ENCODE results near the gene KIRREL1.
"Not testable (repeated sequence)": the region's sequence is repeated elsewhere in the genome, so short reads cannot be mapped to it uniquely, and the experiment has no call there.

Gene KIRREL1

DNA sequence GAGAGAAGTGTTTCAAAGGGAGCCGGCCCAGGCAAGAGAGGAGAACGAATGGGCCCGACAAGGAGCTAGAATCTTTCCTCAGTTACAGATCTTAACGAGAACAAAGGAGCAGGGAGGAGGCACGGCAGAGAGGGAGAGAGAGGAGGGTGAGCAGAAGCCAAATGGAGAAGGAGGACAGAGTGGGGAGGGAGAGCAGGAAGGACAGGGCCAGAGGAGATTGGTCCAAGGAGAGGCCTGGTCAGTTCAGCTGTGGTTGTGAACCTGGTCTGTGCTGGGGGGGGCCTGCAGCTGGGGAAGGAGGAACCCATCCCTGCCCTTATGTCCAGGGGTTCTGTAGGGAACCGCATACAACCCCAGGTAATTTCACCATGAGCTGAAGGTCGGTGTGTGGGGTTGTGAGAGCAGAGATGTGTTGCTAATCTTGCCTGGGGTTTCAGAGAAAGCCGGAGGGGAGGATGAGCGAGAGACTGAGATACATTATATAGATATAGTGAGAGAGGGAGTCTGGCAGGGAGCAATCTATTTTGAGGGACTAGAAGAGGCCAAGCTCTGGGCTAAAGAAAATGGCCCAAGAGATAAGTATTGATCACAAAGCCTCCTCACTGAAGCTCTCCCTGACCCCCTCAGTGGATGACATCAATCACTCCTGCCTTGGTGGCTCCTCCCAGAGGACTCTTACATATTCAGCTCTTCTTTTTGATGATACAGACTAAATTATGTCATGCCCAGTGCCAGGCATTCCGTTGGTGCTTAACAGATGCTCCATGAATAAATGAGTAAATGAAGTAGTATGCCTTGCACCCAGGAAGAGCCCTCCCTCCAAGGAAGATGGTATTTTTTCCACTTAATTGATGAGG is 123.1 kb downstream of the KIRREL1 start:
- in situ Hi-C loops (cut with MboI; ENCODE audit: low pct_unique_long_range_greater_than_20kb, low sequenced_read_pairs) = loop anchor here (25.0 kb wide), 1 partner anchor 529 kb away; the partner anchor contains the start of gene FCRL4
- no peak for DNase-seq

DNA sequence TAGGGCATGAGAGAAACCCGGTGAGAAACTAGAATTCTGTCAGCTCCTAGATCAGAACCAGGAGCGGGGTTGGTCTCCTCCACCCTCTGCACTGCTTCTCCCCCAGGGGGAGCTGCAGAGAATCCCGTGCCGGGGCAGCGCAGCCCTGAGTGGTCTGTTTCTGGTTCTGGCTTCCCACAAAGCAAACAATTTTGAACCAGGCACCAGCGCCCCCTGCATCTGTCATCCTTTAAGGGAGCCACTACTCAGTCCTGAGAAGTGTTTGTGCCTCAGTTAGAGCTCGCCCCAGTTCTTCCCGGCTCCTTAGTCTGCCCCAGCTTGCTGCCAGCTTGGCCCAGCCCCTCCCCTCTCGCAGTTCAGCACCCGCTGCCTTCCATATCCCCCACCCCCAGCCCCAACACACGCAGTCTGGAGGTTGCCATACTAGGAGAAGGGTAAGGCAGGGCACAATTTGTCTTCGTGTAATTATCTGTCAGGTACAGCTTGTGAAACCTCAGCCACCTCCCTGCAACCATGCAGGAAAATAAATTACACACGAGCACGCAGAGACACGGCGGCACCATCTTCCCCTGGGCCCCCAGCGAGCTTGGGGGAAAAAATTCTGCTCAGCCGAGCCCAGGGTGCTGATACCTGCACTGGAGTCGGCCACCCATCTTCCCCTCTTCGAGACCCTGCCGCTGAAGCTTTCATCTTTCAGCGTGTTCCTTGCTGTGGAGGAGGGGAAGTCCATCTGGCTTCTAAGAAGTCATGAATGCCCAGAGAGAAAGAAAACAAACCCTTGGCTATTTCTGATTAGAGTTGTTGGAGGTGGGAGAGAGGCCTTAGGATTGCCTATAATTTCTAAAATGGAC is 124.6 kb downstream of the KIRREL1 start:
- in situ Hi-C loops (cut with MboI; ENCODE audit: low pct_unique_long_range_greater_than_20kb, low sequenced_read_pairs) = loop anchor here (25.0 kb wide), 1 partner anchor 531 kb away; the partner anchor contains the start of gene FCRL4
- peak; percentile 69 for DNase-seq

DNA sequence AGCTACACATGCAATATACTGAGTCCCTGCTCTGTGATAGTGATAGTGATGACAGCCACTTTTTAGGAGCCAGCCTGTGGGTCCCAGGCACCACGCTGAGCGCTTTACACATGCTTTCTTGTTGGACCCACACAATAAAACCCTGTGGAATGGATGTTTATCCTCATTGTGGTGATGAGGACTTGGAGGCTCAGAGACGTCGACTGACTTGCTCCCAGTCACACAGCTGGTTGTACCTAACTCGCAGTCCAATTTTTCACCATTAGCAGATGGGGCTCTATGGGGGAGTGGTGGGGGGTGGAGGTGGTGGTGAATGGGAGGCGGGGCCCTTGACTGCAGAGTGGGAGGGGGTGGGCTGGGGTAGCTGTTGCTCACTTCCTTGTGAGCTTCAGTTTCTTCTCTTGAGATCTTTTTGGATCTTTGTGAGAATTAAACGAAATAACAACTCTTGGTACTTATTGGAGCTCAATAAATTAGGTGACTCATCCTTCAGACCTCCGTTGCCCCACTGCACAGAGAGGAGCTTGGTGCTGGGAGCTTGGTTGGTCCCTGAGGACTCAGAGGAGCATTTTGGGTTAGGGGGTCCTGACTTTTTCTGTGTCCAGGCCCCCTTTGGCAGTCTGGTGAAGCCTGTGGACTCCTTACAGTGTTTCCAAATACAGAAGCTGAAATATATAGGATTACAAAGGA is 125.4 kb downstream of the KIRREL1 start:
- in situ Hi-C loops (cut with MboI; ENCODE audit: low pct_unique_long_range_greater_than_20kb, low sequenced_read_pairs) = loop anchor here (25.0 kb wide), 1 partner anchor 532 kb away; the partner anchor contains the start of gene FCRL4
- no peak for DNase-seq

DNA sequence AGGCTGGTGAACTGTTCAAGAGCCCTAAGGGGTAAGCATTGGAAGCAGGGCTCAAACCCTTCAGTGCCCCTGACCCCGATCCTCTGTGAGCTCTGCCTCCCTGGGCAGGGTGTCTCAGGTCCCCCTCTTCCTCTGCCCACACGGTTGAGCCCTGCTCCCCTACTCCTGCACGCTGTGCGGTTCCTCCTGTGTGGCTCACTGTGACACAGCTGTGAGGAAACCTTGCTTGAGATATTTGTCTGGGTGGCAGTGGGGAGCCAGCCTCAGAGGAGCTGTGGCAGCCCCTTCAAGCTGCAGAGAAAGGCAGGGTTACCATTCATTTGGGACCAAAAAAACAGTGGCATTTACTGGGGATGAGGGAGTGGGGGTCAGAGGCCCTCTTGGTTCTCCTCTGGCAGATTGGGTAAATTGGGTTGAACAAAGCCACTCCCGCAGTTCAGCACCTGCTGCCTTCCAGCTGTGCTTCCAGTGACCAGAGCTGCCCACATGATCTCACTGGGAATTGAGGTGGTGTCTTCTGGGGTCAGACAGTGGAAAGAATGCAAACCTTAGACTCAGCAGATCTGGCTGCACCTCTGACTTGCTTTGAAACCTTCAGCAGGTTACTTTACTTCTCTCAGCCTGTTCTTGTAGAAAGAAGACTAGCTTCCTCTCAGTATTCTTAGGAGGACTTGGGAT is 126.7 kb downstream of the KIRREL1 start:
- DNase-seq = no peak

DNA sequence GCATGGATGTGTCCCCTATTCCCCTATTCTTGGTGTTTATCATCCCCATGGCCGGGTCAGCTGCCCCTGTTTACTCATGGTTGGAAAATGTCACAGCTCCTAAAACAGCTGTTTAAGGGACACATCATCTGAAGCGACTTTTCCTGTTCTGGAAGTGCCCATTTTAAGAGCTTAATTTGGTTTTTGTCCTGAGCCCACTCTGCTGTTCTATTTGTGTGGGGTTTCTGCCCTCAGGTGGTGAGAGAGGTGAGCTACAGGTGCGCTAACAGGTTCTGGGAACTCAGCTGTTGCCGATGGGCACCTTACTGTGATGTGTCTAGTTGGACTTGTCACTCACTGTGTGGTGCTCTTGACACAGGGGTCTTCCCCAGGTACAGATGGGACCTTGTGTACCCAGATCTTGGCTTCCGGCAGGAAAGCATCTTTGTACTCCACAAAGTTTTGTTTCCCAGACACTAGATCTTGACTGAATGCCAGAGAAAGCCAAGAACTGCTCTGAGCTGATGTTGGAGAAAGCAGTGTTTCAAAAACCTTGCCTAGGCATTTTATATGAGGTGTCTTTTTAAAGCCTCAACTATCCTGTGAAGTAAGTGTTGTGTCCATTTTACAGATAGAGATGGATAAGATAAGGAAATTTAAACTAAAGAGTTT is 128.3 kb downstream of the KIRREL1 start:
- in situ Hi-C loops (cut with MboI; ENCODE audit: low pct_unique_long_range_greater_than_20kb, low sequenced_read_pairs) = loop anchor here (25.0 kb wide), 1 partner anchor 534 kb away; the partner anchor contains the start of gene FCRL4
- peak; percentile 56 for DNase-seq

More for the DNA sequence above, 126.7 kb downstream of the KIRREL1 start:
- in situ Hi-C loops (cut with MboI; ENCODE audit: low pct_unique_long_range_greater_than_20kb, low sequenced_read_pairs) = loop anchor here (25.0 kb wide), 1 partner anchor 533 kb away; the partner anchor contains the start of gene FCRL4

DNA sequence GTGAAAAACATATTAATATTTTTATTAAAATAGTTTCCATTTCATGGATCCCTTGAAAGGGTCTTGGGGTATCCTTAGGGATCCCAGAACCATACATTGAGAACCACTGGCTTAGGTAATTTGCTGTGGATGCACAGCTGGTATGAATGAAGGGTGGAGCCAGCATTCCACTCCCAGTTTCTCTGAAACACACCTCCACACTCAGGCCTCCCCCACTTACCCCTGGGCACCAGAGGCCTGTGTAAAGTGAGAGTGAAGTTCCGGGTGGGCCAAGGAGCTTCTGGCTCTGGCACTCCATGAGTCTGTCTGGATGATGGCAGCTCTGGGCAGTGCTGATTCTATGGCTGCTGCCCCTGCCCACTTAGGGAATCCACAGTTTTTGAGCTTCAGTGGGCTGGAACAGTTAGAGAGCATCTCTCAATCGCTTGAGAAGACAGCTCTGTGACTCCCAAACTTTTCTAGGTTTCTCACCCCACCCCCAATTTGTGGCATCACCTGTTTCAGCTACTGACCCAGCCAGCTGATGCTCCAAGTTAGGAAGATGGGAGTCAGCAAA is 129.5 kb downstream of the KIRREL1 start:
- in situ Hi-C loops (cut with MboI; ENCODE audit: low pct_unique_long_range_greater_than_20kb, low sequenced_read_pairs) = loop anchor here (25.0 kb wide), 1 partner anchor 536 kb away; the partner anchor contains the start of gene FCRL4

DNA sequence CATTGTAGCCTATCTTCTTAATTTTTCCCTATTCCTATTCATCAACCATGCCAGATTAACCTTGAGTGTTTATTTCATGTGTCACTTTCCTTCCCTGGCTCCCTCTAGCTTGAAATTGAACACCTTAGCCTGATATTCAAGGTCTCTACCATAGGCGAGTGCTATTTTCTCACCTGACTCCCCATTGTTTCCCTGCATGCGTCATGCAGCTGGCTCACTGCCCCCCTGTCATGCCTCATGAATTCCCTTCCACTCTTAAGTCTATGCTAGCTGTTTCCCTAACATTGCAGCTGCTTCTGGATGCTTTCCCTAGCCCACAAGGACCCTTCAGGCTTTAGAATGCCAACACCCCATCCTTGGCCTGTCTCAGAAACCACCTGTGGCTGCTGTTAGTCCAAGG is 130.6 kb downstream of the KIRREL1 start:
- in situ Hi-C loops (cut with MboI; ENCODE audit: low pct_unique_long_range_greater_than_20kb, low sequenced_read_pairs) = loop anchor here (25.0 kb wide), 1 partner anchor 537 kb away; the partner anchor contains the start of gene FCRL4
- no peak for DNase-seq

More for the DNA sequence above, 129.5 kb downstream of the KIRREL1 start:
- no peak for DNase-seq

DNA sequence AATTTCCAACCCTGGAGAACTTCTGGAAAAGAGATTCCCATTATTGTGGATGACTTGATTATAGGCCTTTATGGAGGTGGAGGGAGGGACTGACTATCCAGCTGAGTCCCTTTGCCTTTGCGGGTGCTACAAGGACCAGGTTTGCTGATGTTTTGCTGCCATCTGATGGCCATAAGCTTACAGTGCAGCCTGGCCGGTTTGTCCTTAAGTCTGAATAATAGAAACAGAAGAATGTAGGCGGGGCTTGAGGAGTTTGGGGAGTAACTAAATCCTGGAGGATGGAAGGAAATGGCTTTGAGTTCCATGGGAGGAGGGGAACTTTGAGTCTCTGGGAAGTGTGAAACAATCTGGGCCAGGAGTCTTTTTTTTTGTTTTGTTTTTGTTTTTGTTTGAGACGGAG is 131.6 kb downstream of the KIRREL1 start:
- peak; percentile 89 for DNase-seq
- in situ Hi-C loops (cut with MboI; ENCODE audit: low pct_unique_long_range_greater_than_20kb, low sequenced_read_pairs) = loop anchor here (25.0 kb wide), 1 partner anchor 538 kb away; the partner anchor contains the start of gene FCRL4

DNA sequence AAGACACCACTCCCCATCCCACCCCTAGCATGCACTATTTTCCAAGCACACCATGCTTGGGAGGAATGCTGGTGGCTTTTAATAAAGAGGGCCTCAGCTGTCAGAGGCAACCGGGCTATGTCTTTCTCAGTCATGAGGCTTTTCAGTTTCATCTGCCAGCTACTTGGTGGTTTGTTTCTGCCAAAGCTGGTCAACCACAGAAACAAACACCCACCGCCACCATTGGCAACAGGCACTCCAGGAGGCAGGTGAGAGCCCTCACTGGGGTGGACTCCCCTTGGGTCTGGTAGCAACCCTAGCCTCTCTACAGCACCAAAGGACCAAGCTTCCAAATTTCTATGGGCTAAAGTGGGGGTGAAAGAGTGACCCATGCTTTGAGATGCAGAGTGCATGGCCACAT is 133.0 kb downstream of the KIRREL1 start:
- in situ Hi-C loops (cut with MboI; ENCODE audit: low pct_unique_long_range_greater_than_20kb, low sequenced_read_pairs) = no loop called here
- no peak for DNase-seq

DNA sequence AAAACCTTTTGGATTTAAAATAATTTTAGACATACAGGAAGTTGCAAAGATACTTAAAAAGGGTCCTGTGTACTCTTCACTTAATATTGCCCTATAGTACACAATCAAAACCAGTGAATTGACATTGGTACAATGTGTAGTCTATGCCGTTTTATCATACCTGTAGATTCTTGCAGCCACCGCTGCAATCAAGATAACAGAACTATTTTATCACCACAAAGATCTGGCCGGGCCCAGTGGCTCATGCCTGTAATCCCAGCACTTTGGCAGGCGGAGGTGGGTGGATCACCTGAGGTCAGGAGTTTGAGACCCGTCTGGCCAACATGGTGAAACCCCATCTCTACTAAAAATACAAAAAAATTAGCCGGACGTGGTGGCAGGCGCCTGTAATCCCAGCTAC is 135.1 kb downstream of the KIRREL1 start:
- DNase-seq; in situ Hi-C loops (cut with MboI; ENCODE audit: low pct_unique_long_range_greater_than_20kb, low sequenced_read_pairs): not testable (repeated sequence)

DNA sequence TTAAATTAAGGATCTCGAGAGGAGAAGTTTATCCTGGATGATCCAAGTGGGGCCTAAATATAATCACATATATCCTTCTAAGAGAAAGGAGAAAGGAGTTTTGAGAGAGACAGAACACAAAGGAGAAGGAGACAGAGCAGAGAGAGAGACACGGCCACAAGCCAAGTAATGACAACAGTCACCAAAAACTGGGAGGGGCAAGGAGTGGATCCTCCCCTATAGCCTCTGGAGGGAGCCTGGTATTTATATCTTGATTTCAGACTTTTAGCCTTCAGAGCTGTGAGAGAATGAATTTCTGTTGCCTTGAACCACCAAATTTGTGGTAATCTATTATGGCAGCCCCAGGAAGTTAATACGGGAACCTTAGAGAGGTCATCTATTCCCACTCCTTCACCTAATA is 137.8 kb downstream of the KIRREL1 start:
- DNase-seq = no peak

DNA sequence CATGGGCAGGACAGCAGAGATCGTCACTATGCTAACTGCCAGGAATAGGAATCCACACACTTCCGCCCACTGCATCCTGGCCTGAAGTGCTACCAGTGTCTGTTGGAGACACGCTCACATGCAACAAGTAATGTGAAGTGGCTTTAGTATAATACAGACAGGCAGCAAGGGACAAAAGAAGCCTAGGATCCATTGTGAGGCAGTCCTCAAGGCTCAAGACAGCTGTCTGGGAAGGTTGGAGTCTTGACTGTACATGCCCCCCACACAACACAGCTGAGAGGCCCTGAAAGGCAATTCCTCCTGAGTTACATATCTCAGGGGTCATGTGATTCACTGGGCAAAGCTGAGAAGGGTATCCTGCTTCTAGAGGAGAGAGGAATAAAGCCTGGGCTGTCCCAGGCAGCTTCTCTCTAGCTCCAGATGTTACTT is 147.3 kb downstream of the KIRREL1 start:
- no peak for DNase-seq
- in situ Hi-C loops (cut with MboI; ENCODE audit: low pct_unique_long_range_greater_than_20kb, low sequenced_read_pairs) = no loop called here

More for the DNA sequence above, 137.8 kb downstream of the KIRREL1 start:
- in situ Hi-C loops (cut with MboI; ENCODE audit: low pct_unique_long_range_greater_than_20kb, low sequenced_read_pairs) = no loop called here

DNA sequence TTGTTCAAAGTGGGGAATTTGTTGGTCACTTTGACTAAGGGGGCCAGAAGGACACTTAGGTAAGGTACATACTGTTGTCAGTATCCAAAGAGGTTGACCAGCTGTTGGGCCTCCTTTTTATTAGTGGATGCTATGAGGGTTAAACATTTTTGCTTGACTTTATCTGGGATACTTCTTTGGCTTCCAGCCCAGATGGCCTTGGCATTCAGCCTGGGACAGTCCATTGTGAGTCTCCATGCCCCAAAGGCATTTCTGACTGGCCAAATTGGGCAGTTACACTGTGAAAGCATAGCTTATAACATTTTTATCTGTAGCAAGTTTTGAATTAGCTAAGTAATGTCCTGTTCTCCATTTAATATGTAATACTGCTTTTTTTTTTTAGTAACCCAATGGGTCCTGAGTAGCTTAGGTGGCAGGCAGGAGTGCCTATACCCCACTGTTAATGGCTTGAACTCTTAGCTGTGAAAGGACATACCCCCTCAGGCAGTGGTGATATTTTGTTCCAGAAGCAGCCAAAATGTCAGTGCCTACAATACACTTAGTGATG is 151.8 kb downstream of the KIRREL1 start:
- in situ Hi-C loops (cut with MboI; ENCODE audit: low pct_unique_long_range_greater_than_20kb, low sequenced_read_pairs) = no loop called here
- no peak for DNase-seq

DNA sequence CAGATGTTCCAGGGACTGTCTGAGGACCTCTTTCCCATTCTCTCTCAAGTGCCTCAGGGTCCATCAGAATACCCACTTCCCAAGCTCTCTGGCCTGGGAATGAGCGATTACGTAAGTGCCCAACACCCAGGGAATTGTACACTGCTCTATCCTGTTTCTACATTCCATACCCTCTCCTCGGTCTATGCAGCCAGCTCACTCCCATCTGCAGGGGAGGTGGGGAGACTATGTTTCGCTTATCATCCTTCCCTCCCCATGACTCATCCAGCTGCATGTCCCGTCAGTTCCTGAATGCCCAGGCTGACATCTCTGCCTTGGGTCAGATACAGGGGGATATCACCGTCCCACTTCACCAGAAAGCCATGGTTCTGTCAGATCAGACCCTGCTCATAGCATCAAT is 152.7 kb downstream of the KIRREL1 start:
- in situ Hi-C loops (cut with MboI; ENCODE audit: low pct_unique_long_range_greater_than_20kb, low sequenced_read_pairs) = no loop called here
- DNase-seq = no peak

DNA sequence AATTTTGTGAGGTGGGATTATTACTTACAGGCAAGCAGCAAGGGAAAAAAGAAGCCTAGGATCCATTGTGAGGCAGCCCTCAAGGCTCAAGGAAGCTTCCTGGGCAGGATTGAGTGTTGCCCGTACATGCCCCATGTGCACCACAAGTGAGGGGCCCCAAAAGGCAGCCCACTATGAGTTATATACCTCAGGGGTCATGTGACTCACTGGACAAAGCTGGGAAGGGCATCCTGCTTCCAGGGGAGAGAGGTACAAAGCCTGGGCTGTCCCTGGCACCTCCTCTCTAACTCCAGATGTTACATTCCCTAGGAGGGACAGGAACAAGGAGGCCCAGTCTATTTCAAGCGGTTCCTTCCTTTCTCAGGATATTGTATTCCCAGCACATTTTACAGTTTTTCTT is 153.3 kb downstream of the KIRREL1 start:
- DNase-seq = no peak
- in situ Hi-C loops (cut with MboI; ENCODE audit: low pct_unique_long_range_greater_than_20kb, low sequenced_read_pairs) = no loop called here

DNA sequence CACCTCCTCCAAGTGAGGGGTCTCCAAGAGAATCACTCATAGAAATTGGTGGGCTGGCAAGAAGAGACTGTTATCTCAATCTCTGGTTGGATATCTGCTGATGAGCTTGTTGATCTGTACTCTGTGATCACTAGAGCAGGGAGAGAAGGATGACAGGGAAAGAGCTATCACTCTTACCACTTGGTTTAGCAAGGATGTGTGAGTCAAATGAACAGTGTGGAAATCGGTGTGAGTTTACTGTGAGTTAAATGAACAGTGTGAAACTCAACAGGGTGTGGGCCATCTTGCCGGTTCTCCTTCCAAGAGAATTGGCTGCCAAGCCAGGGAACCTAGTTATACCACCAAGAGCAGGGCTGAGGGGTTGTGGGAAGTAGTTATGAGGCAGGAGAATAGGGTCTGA is 154.0 kb downstream of the KIRREL1 start:
- in situ Hi-C loops (cut with MboI; ENCODE audit: low pct_unique_long_range_greater_than_20kb, low sequenced_read_pairs) = no loop called here
- DNase-seq = no peak

DNA sequence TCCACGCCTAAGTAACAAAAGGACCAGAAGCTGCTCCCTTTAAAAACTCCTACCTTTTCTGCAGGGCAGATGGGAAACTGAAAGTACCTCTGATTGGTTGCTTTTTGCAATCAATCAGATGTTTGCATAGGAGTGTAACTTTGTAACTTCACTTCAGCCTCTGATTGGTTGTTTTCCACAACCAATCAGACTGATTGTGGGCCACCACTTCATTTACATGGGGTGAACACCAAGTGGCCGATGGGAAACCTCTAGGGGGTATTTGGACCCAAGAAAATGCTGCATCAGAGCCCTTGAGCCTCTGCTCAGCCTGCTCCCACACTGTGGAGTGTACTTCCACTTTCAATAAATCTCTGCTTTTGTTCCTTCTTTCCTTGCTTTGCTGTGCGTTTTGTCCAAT is 154.4 kb downstream of the KIRREL1 start:
- in situ Hi-C loops (cut with MboI; ENCODE audit: low pct_unique_long_range_greater_than_20kb, low sequenced_read_pairs) = no loop called here
- no peak for DNase-seq
